ENCODE data around the gene OSBPL7. TPM values are rescaled to one million over a fixed set of nuclear protein-coding genes. Genes with fewer than 3 reads are reported as not detected.
A peak's percentile ranks its signal among the peaks of the same experiment; 100 is the strongest.

OSBPL7 gene
- polyA plus RNA-seq, 3 donors, result 1.6 to 17.3 (median 1.6) TPM

GRCh38 chr17:47781397-47781796 is 40.2 kb downstream of the OSBPL7 start:
- Mint-ChIP-seq H3K4me1 (no peaks in the 10 kb centered on the region), H3K27me3 (ENCODE audit: low read depth in 3 of 3) (peaks cover 58 to 61% (median 60%) of the 10 kb centered on the region in 3 donors), H3K4me3 (no peak overlapping the region), H3K9me3 (peaks cover 0 to 3% (median 0%) of the 10 kb centered on the region in 7 donors), H3K36me3 (peaks cover 0 to 1% of the 10 kb centered on the region in 2 donors), H3K27ac (peak overlapping the region in 1 of 7 donors; percentile 59)
- Histone ChIP-seq H3K4me3 (replicated peaks in 1 of 3; ENCODE audit: low read depth in 2 of 3, low read length in 3 of 3) (no peak overlapping the region), H3K9ac (ENCODE audit: insufficient read depth, low read length, poor library complexity, severe bottlenecking) (no peak overlapping the region), H3K27me3 (ENCODE audit: control insufficient read depth in 2 of 2, insufficient read depth in 2 of 2, low read length in 2 of 2) (peaks cover 15 to 36% of the 10 kb centered on the region in 2 donors), H3K9me3 (replicated peaks in 1 of 2; ENCODE audit: control insufficient read depth in 1 of 2, insufficient read depth in 1 of 2, low read length in 2 of 2) (no peaks in the 10 kb centered on the region), H4K20me1 (ENCODE audit: insufficient read depth, low read length) (no peaks in the 10 kb centered on the region), H3K79me2 (ENCODE audit: insufficient read depth, low read length) (no peaks in the 10 kb centered on the region), H3K36me3 (replicated peaks in 1 of 2; ENCODE audit: control insufficient read depth in 1 of 2, insufficient read depth in 2 of 2, low read length in 2 of 2) (no peaks in the 10 kb centered on the region), H2AFZ (ENCODE audit: insufficient read depth, low read depth, low read length, poor library complexity, severe bottlenecking) (no peak overlapping the region), H3K27ac (ENCODE audit: low read depth in 1 of 2, low read length in 2 of 2) (no peak overlapping the region), H3K4me2 (replicated peaks; ENCODE audit: extremely low read depth, low read length, poor library complexity, severe bottlenecking) (no peak overlapping the region), H3K4me1 (ENCODE audit: control insufficient read depth in 1 of 2, insufficient read depth in 2 of 2, low read length in 2 of 2) (no peaks in the 10 kb centered on the region)
- intact Hi-C loops (cut with micrococcal nuclease), result no loop called here
- no peak for TF ChIP-seq CTCF (IDR thresholded peaks at IDR 0.05)
- no peak for DNase-seq
- 40% methylated on average over 1 of the region's 5 CpGs for WGBS (ENCODE audit: insufficient coverage)

GRCh38 chr17:47778184-47778635 is 43.4 kb downstream of the OSBPL7 start:
- H3K4me1 Mint-ChIP-seq, result peaks cover 6% of the 10 kb centered on the region
- H3K27me3 ChIP-seq (ENCODE audit: control insufficient read depth in 2 of 2, insufficient read depth in 2 of 2, low read length in 2 of 2), result peaks cover 17 to 46% of the 10 kb centered on the region in 2 donors
- no peak overlapping the region for H3K9ac ChIP-seq (ENCODE audit: insufficient read depth, low read length, poor library complexity, severe bottlenecking)
- peaks cover 0 to 5% (median 3%) of the 10 kb centered on the region in 7 donors for H3K9me3 Mint-ChIP-seq
- H3K36me3 Mint-ChIP-seq, result peaks cover 0 to 1% of the 10 kb centered on the region in 2 donors
- H3K9me3 ChIP-seq (replicated peaks in 1 of 2; ENCODE audit: control insufficient read depth in 1 of 2, insufficient read depth in 1 of 2, low read length in 2 of 2), result no peaks in the 10 kb centered on the region
- H3K27ac Mint-ChIP-seq, result no peak overlapping the region
- peaks cover 62 to 81% (median 67%) of the 10 kb centered on the region in 3 donors for H3K27me3 Mint-ChIP-seq (ENCODE audit: low read depth in 3 of 3)
- H3K4me3 ChIP-seq (replicated peaks in 1 of 3; ENCODE audit: low read depth in 2 of 3, low read length in 3 of 3), result no peak overlapping the region
- intact Hi-C loops (cut with micrococcal nuclease), result no loop called here
- H3K36me3 ChIP-seq (replicated peaks in 1 of 2; ENCODE audit: control insufficient read depth in 1 of 2, insufficient read depth in 2 of 2, low read length in 2 of 2), result no peaks in the 10 kb centered on the region
- H3K4me2 ChIP-seq (replicated peaks; ENCODE audit: extremely low read depth, low read length, poor library complexity, severe bottlenecking), result no peak overlapping the region
- no peak overlapping the region for H3K27ac ChIP-seq (ENCODE audit: low read depth in 1 of 2, low read length in 2 of 2)
- peak overlapping the region in 1 of 2 donors; percentile 75 for H3K4me3 Mint-ChIP-seq
- no peak for DNase-seq
- H3K79me2 ChIP-seq (ENCODE audit: insufficient read depth, low read length), result no peaks in the 10 kb centered on the region
- H4K20me1 ChIP-seq (ENCODE audit: insufficient read depth, low read length), result no peaks in the 10 kb centered on the region
- H2AFZ ChIP-seq (ENCODE audit: insufficient read depth, low read depth, low read length, poor library complexity, severe bottlenecking), result no peak overlapping the region
- H3K4me1 ChIP-seq (ENCODE audit: control insufficient read depth in 1 of 2, insufficient read depth in 2 of 2, low read length in 2 of 2), result peaks cover 0 to 8% of the 10 kb centered on the region in 2 donors
- no peak for TF ChIP-seq CTCF (IDR thresholded peaks at IDR 0.05)
- 19% methylated on average over 39 of the region's 45 CpGs for WGBS (ENCODE audit: insufficient coverage)
